RWPE1 (cell line): Measurements from ENCODE around the gene HAPLN3.
A peak's percentile ranks its signal among the peaks of the same experiment; 100 is the strongest.

Source experiments
- CTCF ChIA-PET: fragments of 350-600 bp; sonication (Branson Sonifier 250); formaldehyde crosslinking; extraction: SDS; loops from one replicate; lab custom pipeline; 2021; lab: Yijun Ruan, JAX
- POLR2A ChIA-PET: fragments of 400-600 bp; formaldehyde crosslinking; extraction: SDS; loops from one replicate; lab custom pipeline; 2020; ENCODE audit warnings: antibody characterized with exemption; ENCODE audit not compliant: low non-redundant PET; lab: Yijun Ruan, JAX
- DNase-seq: peaks from one replicate; pipeline ENCODE4 v3.0.0; 2012; ENCODE audit warnings: low spot score
- H3K27ac ChIP-seq: fragments of 450-650 bp; 2 replicates; pipeline ENCODE4 v1.5.1; 2017
- TF ChIP-seq, protein P1 (sequence below): fragments of 450-650 bp; conservative IDR thresholded peaks from 2 replicates; pipeline ENCODE4 v1.5.1; 2017; ENCODE audit warnings: low read depth, mild to moderate bottlenecking

Gene HAPLN3

DNA sequence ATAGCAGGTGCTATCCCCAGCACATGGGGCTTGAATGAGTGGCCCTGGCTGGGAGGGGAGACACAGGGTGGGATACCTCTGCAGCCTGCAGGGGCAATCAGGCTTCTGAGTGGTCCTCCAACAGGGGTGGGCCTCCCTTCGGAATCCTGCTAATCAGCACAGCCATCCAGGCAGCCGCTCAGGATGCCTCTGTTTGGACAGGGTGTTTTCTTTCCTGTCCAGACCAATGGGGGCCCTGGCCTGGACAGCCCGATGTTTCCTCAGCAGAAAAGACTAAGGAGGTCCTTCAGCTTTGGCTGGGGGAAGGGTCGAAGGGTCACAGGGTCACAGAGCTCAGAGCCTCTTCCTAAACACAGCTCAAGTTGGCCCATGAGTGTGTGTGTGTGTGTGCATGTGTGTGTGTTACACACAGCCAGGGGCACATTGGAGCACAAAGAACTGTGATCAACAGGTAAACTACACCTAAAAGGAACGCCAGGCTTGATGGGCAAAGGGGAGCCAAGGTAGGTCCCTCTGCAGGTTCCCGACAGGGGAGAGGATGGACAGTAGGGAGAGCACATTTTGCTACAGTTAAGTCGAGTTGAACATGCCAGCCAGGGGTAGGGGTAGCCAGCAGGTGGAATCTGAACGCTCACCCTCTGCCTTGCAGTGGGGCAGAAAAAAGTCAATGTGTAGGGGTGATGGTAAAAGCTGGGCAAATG lies 1.1 kb upstream of the HAPLN3 start:
- TF ChIP-seq, protein P1, sequence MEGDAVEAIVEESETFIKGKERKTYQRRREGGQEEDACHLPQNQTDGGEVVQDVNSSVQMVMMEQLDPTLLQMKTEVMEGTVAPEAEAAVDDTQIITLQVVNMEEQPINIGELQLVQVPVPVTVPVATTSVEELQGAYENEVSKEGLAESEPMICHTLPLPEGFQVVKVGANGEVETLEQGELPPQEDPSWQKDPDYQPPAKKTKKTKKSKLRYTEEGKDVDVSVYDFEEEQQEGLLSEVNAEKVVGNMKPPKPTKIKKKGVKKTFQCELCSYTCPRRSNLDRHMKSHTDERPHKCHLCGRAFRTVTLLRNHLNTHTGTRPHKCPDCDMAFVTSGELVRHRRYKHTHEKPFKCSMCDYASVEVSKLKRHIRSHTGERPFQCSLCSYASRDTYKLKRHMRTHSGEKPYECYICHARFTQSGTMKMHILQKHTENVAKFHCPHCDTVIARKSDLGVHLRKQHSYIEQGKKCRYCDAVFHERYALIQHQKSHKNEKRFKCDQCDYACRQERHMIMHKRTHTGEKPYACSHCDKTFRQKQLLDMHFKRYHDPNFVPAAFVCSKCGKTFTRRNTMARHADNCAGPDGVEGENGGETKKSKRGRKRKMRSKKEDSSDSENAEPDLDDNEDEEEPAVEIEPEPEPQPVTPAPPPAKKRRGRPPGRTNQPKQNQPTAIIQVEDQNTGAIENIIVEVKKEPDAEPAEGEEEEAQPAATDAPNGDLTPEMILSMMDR, result no peak
- CTCF ChIA-PET, result interaction anchor here (0.6 to 1.4 kb wide), 3 partner anchors 25 to 423 kb away, joined by 3 to 4 read pairs (median 3); no protein-coding TSS in a partner anchor
- no peak for DNase-seq
- H3K27ac ChIP-seq, result peak overlapping the region; percentile 67
- POLR2A ChIA-PET, result no interaction called here

DNA sequence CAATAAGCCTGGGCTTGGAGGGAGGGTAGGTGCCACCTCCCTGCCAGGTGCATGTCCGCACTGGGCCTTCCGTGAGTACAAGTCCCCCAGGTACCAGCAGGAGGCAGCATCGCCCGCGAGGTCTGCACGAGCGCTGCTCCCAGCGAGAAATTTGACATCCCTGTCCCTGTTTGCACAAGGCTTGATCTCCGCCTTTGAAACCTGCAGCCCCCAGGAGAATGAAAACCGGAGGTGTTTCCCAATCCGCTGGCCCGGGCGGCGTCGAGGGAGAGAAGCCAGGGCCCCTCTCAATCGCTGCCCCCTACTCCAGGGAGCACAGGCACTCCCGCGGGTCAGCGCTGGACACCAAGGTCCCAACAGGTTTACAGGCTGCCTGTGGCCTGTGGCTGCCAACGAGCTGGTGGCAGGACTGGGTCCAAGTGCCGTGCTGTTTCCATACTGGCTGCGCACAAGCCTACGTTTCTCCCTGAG lies 961 bp downstream of the HAPLN3 start:
- H3K27ac ChIP-seq, result no peak overlapping the region
- ChIA-PET CTCF (interaction anchor here (0.8 to 1.4 kb wide), 3 partner anchors 10 to 237 kb away, joined by 3 to 5 read pairs (median 4); no protein-coding TSS in a partner anchor), POLR2A (no interaction called here)
- peak; percentile 54 for DNase-seq
- TF ChIP-seq, protein P1, result peak; percentile 86

DNA sequence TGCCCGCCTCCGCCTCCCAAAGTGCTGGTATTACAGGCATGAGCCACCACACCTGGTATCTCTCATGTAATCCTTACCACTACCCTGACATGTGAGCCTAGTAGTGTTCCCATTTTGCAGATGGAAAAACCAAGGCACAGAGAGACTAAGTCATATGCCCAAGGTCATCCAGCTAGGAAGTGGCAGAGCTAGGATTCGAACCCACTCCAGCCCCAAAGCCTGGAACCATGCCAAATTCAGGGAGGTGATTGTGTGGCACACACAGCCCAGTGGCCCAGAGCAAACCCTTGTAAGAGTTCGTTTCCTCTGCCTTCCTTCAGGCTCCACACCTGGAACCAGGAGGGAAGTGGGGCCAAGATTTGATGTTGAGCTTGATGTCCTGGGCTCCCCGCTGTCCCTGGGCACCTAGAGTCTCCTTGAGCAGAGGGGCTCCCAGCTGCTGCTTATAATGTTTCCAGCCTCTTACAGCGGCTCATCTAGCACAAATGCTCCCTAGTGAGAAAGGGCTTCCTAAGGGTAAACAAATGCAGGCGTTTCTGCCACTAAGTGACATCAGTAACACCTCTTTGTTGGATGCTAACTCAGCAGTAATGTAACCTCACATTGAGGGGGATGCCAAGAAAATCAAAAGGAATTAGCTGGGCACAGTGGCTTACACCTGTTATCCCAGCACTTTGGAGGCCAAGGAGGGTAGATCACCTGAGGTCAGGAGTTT lies 3.6 kb downstream of the HAPLN3 start:
- POLR2A ChIA-PET, result no interaction called here
- CTCF ChIA-PET, result interaction anchor here (0.6 to 1.1 kb wide), 2 partner anchors 10 to 234 kb away, joined by 3 to 4 read pairs; no protein-coding TSS in a partner anchor
- no peak overlapping the region for H3K27ac ChIP-seq
- TF ChIP-seq, protein P1, result no peak
- DNase-seq, result no peak

DNA sequence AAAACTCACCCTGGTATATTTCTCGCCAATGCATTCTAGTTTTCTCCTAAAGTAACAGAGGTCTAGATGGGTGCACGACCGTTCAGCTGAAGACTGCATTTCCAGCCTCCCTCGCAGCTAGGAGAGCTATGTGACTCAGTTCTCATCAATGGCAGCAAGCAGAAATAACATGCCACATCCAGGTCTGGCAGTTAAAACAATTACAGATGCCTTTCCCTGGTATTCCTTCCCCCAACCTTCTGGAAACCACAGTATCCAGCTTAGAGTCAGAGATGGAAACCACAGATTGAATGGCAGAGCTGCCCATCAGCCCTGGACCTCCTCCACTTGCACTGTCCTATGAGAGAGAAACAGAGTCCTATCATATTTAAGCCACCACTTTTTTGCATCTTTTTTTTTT lies 4.8 kb downstream of the HAPLN3 start:
- H3K27ac ChIP-seq, result no peak overlapping the region
- ChIA-PET CTCF (interaction anchor here (0.6 kb wide), 2 partner anchors 144 to 234 kb away, joined by 3 to 6 read pairs; no protein-coding TSS in a partner anchor), POLR2A (no interaction called here)
- no peak for DNase-seq
- TF ChIP-seq, protein P1, result no peak

DNA sequence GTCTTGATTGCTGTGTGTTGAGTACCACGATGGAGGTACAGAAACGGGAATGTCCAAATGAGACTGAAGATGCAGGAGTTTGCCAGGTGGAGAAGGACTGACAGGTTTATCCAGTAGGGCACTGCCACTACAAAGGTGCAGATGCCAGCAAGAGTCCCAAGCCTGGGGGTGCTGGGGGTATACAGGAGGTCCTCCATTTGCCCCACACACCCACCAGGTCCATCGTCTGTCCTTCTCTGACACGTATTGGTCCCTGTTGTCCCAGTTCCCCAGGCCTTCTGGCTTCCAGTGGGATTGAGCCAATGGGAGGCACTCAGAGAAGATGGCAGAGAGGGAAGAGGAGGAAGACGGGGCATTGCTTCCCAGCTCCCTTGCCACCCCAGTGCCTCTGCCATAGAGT lies 6.6 kb downstream of the HAPLN3 start:
- H3K27ac ChIP-seq, result no peak overlapping the region
- DNase-seq, result no peak
- TF ChIP-seq, protein P1, result no peak
- POLR2A ChIA-PET, result no interaction called here
- CTCF ChIA-PET, result interaction anchor here (0.7 kb wide), 1 partner anchor 28 kb away, joined by 3 read pairs; no protein-coding TSS in a partner anchor

DNA sequence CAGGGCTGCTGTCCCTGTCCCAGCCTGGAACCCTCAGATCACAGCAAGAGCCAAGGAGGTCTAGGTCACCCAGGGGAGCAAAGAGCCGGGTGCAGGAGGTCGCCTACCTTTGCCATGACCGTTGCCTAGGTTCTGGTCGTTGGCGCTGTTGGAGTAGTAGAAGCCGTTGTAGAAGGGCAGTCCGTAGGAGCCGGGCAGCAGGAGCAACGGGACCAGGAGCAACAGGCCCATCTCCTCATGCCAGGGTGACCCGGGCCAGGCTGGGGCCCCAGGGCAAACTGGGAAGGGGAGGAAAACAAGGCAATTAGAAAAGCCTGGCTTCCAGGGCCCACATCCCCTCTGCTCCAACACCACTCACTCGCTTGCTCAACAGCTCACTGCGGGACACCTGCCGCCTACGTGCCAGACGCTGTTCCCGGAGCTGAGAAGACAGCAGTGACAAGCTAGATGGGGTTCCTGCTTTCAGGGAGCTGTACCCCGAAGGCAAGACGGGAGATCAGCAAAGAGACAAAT lies 8.2 kb downstream of the HAPLN3 start:
- ChIA-PET CTCF (no interaction called here), POLR2A (no interaction called here)
- TF ChIP-seq, protein P1, result no peak
- DNase-seq, result no peak
- no peak overlapping the region for H3K27ac ChIP-seq
